Measurements from ENCODE around the gene ACD. TPM values are rescaled to one million over a fixed set of nuclear protein-coding genes. Genes with fewer than 3 reads are reported as not detected.

The ACD gene
- total and polyA plus RNA-seq, 8 donors = 12.9 to 27.5 (median 23.2) TPM

DNA sequence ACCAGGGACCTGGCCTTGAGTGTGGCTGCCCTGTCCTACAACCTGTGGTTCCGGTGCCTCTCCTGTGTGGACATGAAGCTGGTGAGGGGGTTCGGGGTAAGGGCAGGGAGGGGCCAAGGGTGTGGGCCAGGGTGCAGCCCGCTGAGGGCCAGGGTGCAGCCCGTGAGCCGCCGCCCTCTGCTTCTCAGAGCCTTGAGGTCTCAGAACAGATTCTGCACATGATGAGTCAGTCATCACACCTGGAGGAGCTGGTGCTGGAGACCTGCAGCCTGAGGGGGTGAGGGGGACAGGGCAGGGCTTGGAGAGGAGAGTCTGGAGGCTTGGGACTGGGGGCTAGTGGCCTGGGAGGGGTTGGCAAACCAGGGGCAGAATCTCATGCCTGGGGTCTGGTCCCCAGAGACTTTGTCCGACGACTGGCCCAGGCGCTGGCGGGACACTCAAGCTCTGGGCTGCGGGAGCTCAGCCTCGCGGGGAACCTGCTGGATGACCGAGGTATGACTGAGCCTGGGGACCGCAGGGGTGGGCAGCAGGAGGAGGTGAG, 12.9 kb downstream of the ACD start:
- H3K27ac ChIP-seq = no peak overlapping the region
- H3K36me3 ChIP-seq = no peaks in the 10 kb centered on the region
- DNase-seq = no peak
- H3K4me1 ChIP-seq = peaks cover 0 to 13% of the 10 kb centered on the region in 2 donors
- no peaks in the 10 kb centered on the region for H3K9me3 ChIP-seq
- peaks cover 29 to 75% of the 10 kb centered on the region in 2 donors for H3K27me3 ChIP-seq
- intact Hi-C loops (cut with DNase I) = loop anchor here in 1 of 2 donors (10.0 kb wide), 1 partner anchor 102 kb away; no protein-coding TSS in a partner anchor
- no peak for ATAC-seq
- TF ChIP-seq, protein P1, sequence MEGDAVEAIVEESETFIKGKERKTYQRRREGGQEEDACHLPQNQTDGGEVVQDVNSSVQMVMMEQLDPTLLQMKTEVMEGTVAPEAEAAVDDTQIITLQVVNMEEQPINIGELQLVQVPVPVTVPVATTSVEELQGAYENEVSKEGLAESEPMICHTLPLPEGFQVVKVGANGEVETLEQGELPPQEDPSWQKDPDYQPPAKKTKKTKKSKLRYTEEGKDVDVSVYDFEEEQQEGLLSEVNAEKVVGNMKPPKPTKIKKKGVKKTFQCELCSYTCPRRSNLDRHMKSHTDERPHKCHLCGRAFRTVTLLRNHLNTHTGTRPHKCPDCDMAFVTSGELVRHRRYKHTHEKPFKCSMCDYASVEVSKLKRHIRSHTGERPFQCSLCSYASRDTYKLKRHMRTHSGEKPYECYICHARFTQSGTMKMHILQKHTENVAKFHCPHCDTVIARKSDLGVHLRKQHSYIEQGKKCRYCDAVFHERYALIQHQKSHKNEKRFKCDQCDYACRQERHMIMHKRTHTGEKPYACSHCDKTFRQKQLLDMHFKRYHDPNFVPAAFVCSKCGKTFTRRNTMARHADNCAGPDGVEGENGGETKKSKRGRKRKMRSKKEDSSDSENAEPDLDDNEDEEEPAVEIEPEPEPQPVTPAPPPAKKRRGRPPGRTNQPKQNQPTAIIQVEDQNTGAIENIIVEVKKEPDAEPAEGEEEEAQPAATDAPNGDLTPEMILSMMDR (IDR thresholded peaks at IDR 0.05) = no peak
- no peak overlapping the region for H3K4me3 ChIP-seq

DNA sequence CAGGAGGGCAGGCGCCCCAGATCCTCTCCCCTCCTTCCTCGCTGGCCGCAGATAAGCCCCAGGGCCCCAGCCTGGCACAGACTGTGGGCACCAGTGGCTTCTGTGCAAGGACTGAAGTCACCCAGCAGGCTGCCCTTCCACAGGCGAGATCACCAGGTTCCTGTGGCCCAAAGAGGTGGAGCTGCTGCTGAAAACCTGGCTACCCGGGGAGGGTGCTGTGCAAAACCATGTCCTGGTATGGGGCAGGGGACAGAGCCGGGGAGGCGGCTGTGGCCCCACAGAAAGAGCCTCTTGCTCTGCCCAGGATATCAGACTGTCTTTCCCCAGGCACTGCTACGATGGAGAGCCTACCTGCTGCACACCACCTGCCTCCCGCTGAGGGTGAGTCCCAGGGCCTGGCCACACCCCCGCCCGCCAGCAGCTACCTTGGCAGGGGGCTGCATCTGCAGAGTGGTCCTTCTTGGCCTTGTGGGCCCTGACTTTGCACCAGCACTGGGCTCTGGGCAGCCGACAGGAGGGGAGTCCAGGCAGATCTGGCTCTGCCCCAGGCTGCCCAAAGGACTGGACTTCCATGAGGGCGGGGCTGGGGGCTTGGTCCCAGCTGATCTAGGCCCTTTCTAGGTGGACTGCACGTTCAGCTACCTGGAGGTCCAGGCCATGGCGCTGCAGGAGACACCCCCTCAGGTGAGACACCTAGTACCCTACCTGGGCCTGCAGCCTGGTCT, 14.5 kb downstream of the ACD start:
- ATAC-seq = no peak
- Histone ChIP-seq H3K9me3 (no peaks in the 10 kb centered on the region), H3K27me3 (peaks cover 28 to 62% of the 10 kb centered on the region in 2 donors), H3K4me1 (peaks cover 0 to 16% of the 10 kb centered on the region in 2 donors), H3K36me3 (no peaks in the 10 kb centered on the region), H3K27ac (peak overlapping the region in 1 of 2 donors; percentile 28), H3K4me3 (peak overlapping the region in 1 of 2 donors; percentile 42)
- TF ChIP-seq, protein P1 (IDR thresholded peaks at IDR 0.05) = no peak
- DNase-seq = no peak
- intact Hi-C loops (cut with DNase I) = loop anchor here in 1 of 2 donors (10.0 kb wide), 1 partner anchor 101 kb away; no protein-coding TSS in a partner anchor

DNA sequence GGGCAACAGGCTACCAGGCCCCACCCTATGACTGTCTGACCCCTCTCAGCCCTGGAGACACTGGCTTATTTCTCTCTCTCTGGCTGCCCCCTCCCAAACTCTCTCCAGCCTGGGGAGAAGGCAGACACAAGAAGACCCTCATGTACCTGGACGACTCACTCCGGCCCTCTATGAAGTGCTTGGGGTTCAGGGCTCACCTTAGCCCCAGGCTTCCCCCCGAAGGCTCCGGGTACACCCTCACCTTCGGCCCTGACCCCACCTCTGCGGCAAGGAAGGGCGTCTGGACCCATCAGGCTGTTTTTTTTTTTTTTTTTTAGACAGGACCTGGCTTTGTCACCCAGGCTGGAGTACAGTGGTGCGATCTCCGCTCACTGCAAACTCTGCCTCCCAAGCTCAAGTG, 16.0 kb downstream of the ACD start:
- Histone ChIP-seq H3K9me3 (no peaks in the 10 kb centered on the region), H3K36me3 (peaks cover 0 to 8% of the 10 kb centered on the region in 2 donors), H3K27me3 (peaks cover 27 to 46% of the 10 kb centered on the region in 2 donors), H3K4me3 (no peak overlapping the region), H3K27ac (no peak overlapping the region), H3K4me1 (peaks cover 0 to 16% of the 10 kb centered on the region in 2 donors)
- DNase-seq = no peak
- intact Hi-C loops (cut with DNase I) = loop anchor here in 1 of 2 donors (10.0 kb wide), 1 partner anchor 99 kb away; no protein-coding TSS in a partner anchor
- TF ChIP-seq, protein P1 (IDR thresholded peaks at IDR 0.05) = no peak
- ATAC-seq = no peak

DNA sequence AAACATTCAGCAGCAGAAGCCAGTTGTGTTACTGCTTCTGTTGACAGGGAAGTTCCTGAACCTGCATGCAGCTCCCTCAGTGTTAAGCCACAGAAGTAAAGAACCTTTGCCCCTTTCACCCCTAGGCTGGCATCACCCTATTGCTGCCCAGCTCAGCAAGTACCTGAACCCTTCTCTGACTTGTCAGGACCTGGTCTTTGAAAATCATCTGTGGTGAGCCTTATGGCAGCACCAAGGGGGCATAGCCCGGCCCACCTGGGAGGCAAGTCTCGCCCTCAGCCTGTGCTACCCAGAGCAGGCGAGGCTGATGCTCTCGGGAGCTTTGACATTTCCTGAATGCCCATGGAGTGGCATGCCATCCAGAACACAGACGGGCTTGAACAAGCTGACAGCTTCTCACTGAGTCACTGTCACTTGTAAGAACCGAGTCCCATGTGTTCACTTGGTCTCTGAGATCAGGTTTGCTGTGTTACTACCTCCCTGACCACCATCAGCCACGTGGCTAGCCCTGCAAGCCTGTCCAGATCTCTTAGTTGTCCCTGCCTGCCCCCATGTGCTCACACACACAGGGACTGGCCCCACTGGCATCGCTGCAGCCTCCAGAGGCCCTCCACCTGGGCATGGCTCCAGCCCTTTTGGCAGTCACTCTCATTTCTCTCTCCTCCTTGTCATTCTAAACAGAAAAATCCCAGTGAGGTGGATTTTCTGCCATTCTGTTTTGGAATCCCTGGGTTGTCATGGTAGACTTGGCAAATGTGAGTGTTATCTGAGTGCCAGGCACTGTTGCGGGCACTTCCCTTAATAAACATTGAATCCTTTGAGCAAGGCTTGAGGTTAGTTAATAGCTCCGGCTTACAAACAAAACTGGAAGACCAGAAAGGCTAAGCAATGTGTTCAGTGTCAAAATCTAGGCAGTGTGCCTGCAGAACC, 18.0 kb downstream of the ACD start:
- H3K36me3 ChIP-seq = peaks cover 0 to 28% of the 10 kb centered on the region in 2 donors
- peak overlapping the region in 1 of 2 donors; percentile 3 for H3K27ac ChIP-seq
- H3K4me3 ChIP-seq = no peak overlapping the region
- intact Hi-C loops (cut with DNase I) = loop anchor here in 1 of 2 donors (10.0 kb wide), 1 partner anchor 97 kb away; no protein-coding TSS in a partner anchor
- peaks cover 0 to 16% of the 10 kb centered on the region in 2 donors for H3K4me1 ChIP-seq
- H3K9me3 ChIP-seq = no peaks in the 10 kb centered on the region
- TF ChIP-seq, protein P1 (IDR thresholded peaks at IDR 0.05) = no peak
- DNase-seq (peak in 1 of 4 donors; percentile 71), ATAC-seq (peak; percentile 78)
- H3K27me3 ChIP-seq = peaks cover 14 to 26% of the 10 kb centered on the region in 2 donors

Measured in left lung (tissue), 10 donors.